NB4 (cell line): Measurements from ENCODE around the gene PTGES3.
"Not testable (repeated sequence)": the region's sequence is repeated elsewhere in the genome, so short reads cannot be mapped to it uniquely, and the experiment has no call there.

Experiments
- CTCF ChIP-seq: IDR thresholded peaks from one replicate; pipeline ENCODE4 v1.5.1; 2012; ENCODE audit warnings: low read depth, low read length
- MYC ChIP-seq: IDR thresholded peaks from 2 replicates; pipeline ENCODE4 v1.6.1; 2011; ENCODE audit warnings: low read depth, low read length
- POLR2A ChIP-seq: IDR thresholded peaks from 2 replicates; pipeline ENCODE4 v1.6.1; 2011; ENCODE audit warnings: mild to moderate bottlenecking; ENCODE audit not compliant: insufficient read length; ENCODE audit errors: extremely low read depth
- TF ChIP-seq, protein P1 (sequence below): IDR thresholded peaks from 2 replicates; pipeline ENCODE4 v1.6.1; 2011; ENCODE audit warnings: low read depth, low read length

GRCh38 chr12:56653781-56654180 lies 34.3 kb downstream of the PTGES3 start:
- TF ChIP-seq CTCF, MYC, POLR2A: not testable (repeated sequence)
- TF ChIP-seq, protein P1, sequence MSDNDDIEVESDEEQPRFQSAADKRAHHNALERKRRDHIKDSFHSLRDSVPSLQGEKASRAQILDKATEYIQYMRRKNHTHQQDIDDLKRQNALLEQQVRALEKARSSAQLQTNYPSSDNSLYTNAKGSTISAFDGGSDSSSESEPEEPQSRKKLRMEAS: not testable (repeated sequence)
